IMR-90 (cell line): ENCODE measurements around the gene CEACAM16. TPM values are rescaled to one million over a fixed set of nuclear protein-coding genes. Genes with fewer than 3 reads are reported as not detected.

ENCODE experiments used
- ATAC-seq: fragments of 200-7000 bp; cut with Tn5 transposase; 2 replicates; pipeline ENCODE4 v1.9.1; 2020; ENCODE audit warnings: low read depth, mild to moderate bottlenecking, moderate library complexity
- BruUV-seq: library from RNA; stranded (reverse); fragments of 400-500 nt; replicated peaks from 2 replicates; lab custom pipeline; 2021; lab: Mats Ljungman, UMichigan
- CTCF ChIA-PET: fragments of 300-600 bp; formaldehyde crosslinking; extraction: SDS; loops from one replicate; lab custom pipeline; 2021; ENCODE audit warnings: antibody characterized with exemption; lab: Yijun Ruan, JAX
- POLR2A ChIA-PET: fragments of 300-600 bp; sonication (Branson Sonifier 250); formaldehyde crosslinking; loops from one replicate; lab custom pipeline; 2022; ENCODE audit warnings: antibody characterized with exemption; ENCODE audit not compliant: unreplicated experiment; lab: Charles Lee
- DNase-seq: peaks from one replicate; pipeline ENCODE4 v3.0.0; 2013
- H2AFZ ChIP-seq: replicated peaks from 2 replicates; pipeline ENCODE3; 2013; ENCODE audit warnings: low read length, mild to moderate bottlenecking; ENCODE audit not compliant: poor library complexity
- H2AK5ac ChIP-seq: 2 replicates; pipeline ENCODE4 v1.6.1; 2013; ENCODE audit warnings: low read depth, low read length, inconsistent platforms
- H2AK9ac ChIP-seq: replicated peaks from 2 replicates; pipeline ENCODE3; 2013; ENCODE audit warnings: mild to moderate bottlenecking, low read depth, low read length, moderate library complexity; ENCODE audit not compliant: poor library complexity
- H2BK120ac ChIP-seq: 2 replicates; pipeline ENCODE4 v1.6.1; 2013; ENCODE audit warnings: low read depth, low read length, inconsistent platforms
- H2BK15ac ChIP-seq: 3 replicates; pipeline ENCODE4 v1.6.1; 2013; ENCODE audit warnings: low read depth, low read length, inconsistent platforms
- H2BK20ac ChIP-seq: 2 replicates; pipeline ENCODE4 v1.6.1; 2013; ENCODE audit warnings: low read depth, mild to moderate bottlenecking, inconsistent platforms, low read length, moderate library complexity
- H2BK5ac ChIP-seq: 2 replicates; pipeline ENCODE4 v1.6.1; 2013; ENCODE audit warnings: mild to moderate bottlenecking, low read depth, low read length, inconsistent platforms; ENCODE audit not compliant: poor library complexity, severe bottlenecking
- H3K14ac ChIP-seq: replicated peaks from 2 replicates; pipeline ENCODE4 v1.6.1; 2013; ENCODE audit warnings: low read depth, low read length, inconsistent platforms
- H3K18ac ChIP-seq: 2 replicates; pipeline ENCODE4 v1.6.1; 2013; ENCODE audit warnings: low read depth, low read length, control low read depth
- H3K23ac ChIP-seq: 2 replicates; pipeline ENCODE4 v1.6.1; 2013; ENCODE audit warnings: low read depth, low read length, inconsistent platforms
- H3K27ac ChIP-seq: 2 replicates; pipeline ENCODE4 v1.5.1; 2013; ENCODE audit warnings: mild to moderate bottlenecking, control low read depth, low read length; ENCODE audit not compliant: insufficient read depth
- H3K27me3 ChIP-seq: 2 replicates; pipeline ENCODE4 v1.6.1; 2013; ENCODE audit warnings: low read length; ENCODE audit not compliant: control insufficient read depth, insufficient read depth
- H3K36me3 ChIP-seq: 2 replicates; pipeline ENCODE4 v1.6.1; 2013; ENCODE audit warnings: low read length, mixed read lengths; ENCODE audit not compliant: control insufficient read depth, insufficient read depth
- H3K4ac ChIP-seq: 2 replicates; pipeline ENCODE4 v1.6.1; 2013; ENCODE audit warnings: low read depth, low read length, inconsistent platforms
- H3K4me1 ChIP-seq: 2 replicates; pipeline ENCODE4 v1.6.1; 2013; ENCODE audit warnings: low read length, mixed read lengths; ENCODE audit not compliant: control insufficient read depth, insufficient read depth
- H3K4me2 ChIP-seq: 2 replicates; pipeline ENCODE4 v1.6.1; 2013; ENCODE audit warnings: low read depth, mild to moderate bottlenecking, control low read depth, low read length, moderate library complexity
- H3K4me3 ChIP-seq: 2 replicates; pipeline ENCODE4 v1.5.1; 2013; ENCODE audit warnings: low read depth, mild to moderate bottlenecking, control low read depth, low read length, moderate library complexity; ENCODE audit not compliant: insufficient read depth
- H3K56ac ChIP-seq: 2 replicates; pipeline ENCODE4 v1.6.1; 2013; ENCODE audit warnings: low read length, inconsistent platforms; ENCODE audit not compliant: insufficient read depth; ENCODE audit errors: extremely low read depth
- H3K79me1 ChIP-seq, 2 experiments: 2 replicates each; pipeline ENCODE4 v1.6.1; 2013; ENCODE audit warnings: low read length in 2 of 2, inconsistent platforms in 1 of 2, low read depth in 1 of 2
- H3K9ac ChIP-seq: 2 replicates; pipeline ENCODE4 v1.6.1; 2013; ENCODE audit warnings: low read depth, low read length, control low read depth
- H3K9me1 ChIP-seq: 2 replicates; pipeline ENCODE4 v1.6.1; 2013; ENCODE audit warnings: low read length, inconsistent platforms; ENCODE audit not compliant: insufficient read depth
- H3K9me3 ChIP-seq: 2 replicates; pipeline ENCODE4 v1.6.1; 2013; ENCODE audit warnings: low read length; ENCODE audit not compliant: control insufficient read depth, insufficient read depth
- H4K20me1 ChIP-seq: 2 replicates; pipeline ENCODE4 v1.6.1; 2013; ENCODE audit warnings: low read length, inconsistent platforms; ENCODE audit not compliant: insufficient read depth
- H4K5ac ChIP-seq: 2 replicates; pipeline ENCODE4 v1.6.1; 2013; ENCODE audit warnings: mild to moderate bottlenecking, low read depth, low read length, control low read depth
- H4K8ac ChIP-seq, 2 experiments: 2 replicates each; pipeline ENCODE4 v1.6.1; 2013; ENCODE audit warnings: low read depth in 2 of 2, low read length in 2 of 2, control low read depth in 1 of 2, inconsistent platforms in 1 of 2
- H4K91ac ChIP-seq: 2 replicates; pipeline ENCODE4 v1.6.1; 2013; ENCODE audit warnings: low read depth, low read length, inconsistent platforms; ENCODE audit not compliant: insufficient read depth
- CEBPB ChIP-seq: IDR thresholded peaks from 2 replicates; pipeline ENCODE4 v1.6.1; 2012; ENCODE audit warnings: low read depth, low read length, improper control_type of control experiment
- CHD1 ChIP-seq: IDR thresholded peaks from 2 replicates; pipeline ENCODE4 v1.6.1; 2012; ENCODE audit warnings: low read depth, low read length, improper control_type of control experiment
- CTCF ChIP-seq: conservative IDR thresholded peaks from 2 replicates; pipeline ENCODE4 v1.5.1; 2012; ENCODE audit warnings: mild to moderate bottlenecking, low read depth, low read length, improper control_type of control experiment
- ELK1 ChIP-seq: fragments of 150-350 bp; IDR thresholded peaks from 2 replicates; pipeline ENCODE4 v1.6.1; 2016; ENCODE audit warnings: low read depth, mild to moderate bottlenecking, low read length, moderate library complexity, borderline replicate concordance
- MAFK ChIP-seq: IDR thresholded peaks from 2 replicates; pipeline ENCODE4 v1.6.1; 2012; ENCODE audit warnings: low read depth, low read length, improper control_type of control experiment
- NFE2L2 ChIP-seq: fragments of 150-350 bp; IDR thresholded peaks from 2 replicates; pipeline ENCODE4 v1.6.1; 2016; ENCODE audit warnings: low read depth, mild to moderate bottlenecking, low read length
- POLR2A ChIP-seq: IDR thresholded peaks from 2 replicates; pipeline ENCODE4 v1.6.1; 2012; ENCODE audit warnings: mild to moderate bottlenecking, low read depth, low read length
- RAD21 ChIP-seq: IDR thresholded peaks from 2 replicates; pipeline ENCODE4 v1.6.1; 2012; ENCODE audit warnings: low read length, improper control_type of control experiment
- RCOR1 ChIP-seq: IDR thresholded peaks from 2 replicates; pipeline ENCODE4 v1.6.1; 2012; ENCODE audit warnings: mild to moderate bottlenecking, low read length, improper control_type of control experiment; ENCODE audit not compliant: insufficient replicate concordance
- RFX5 ChIP-seq: IDR thresholded peaks from 2 replicates; pipeline ENCODE4 v1.8.0; 2012; ENCODE audit warnings: low read depth, mild to moderate bottlenecking, low read length, moderate library complexity
- USF2 ChIP-seq: fragments of 150-350 bp; IDR thresholded peaks from 2 replicates; pipeline ENCODE4 v1.6.1; 2017; ENCODE audit warnings: mild to moderate bottlenecking, antibody characterized with exemption, low read length, low read depth
- WGBS, 2 experiments: methylation state at CpG; one replicate each; pipeline versions ENCODE4 v1.1.5 to v1.1.7; 2013; ENCODE audit warnings: missing lambda C conversion rate in 2 of 2; ENCODE audit not compliant: insufficient read length in 1 of 2; ENCODE audit errors: extremely low coverage in 2 of 2; 5-methylcytosine and 5-hydroxymethylcytosine counted together
- dilution Hi-C: fragments of 300-500 bp; cut with HindIII; formaldehyde crosslinking; loops from one replicate; pipeline ENCODE4 v1.14.3; 2018; ENCODE audit warnings: low sequenced_read_pairs; ENCODE audit not compliant: unreplicated experiment
- in situ Hi-C: fragments of 300-500 bp; cut with MboI; formaldehyde crosslinking; loops from 3 replicates; pipeline ENCODE4 v1.14.3; 2019; ENCODE audit warnings: low sequenced_read_pairs, inconsistent platforms, mixed read lengths
- intact Hi-C: fragments of 100-400 bp; cut with micrococcal nuclease; formaldehyde crosslinking; loops from 2 replicates; pipeline ENCODE4 v1.10.0; 2022
- polyA plus RNA-seq, 3 experiments: library from polyadenylated mRNA; depleted of rRNA; stranded (reverse); fragments of >200 nt; gene quantifications; 2 replicates each; pipeline ENCODE4 v1.2.3, GENCODE V29; 2012; ENCODE audit warnings: low replicate concordance in 1 of 3
- total RNA-seq: library from RNA; depleted of rRNA; stranded (reverse); fragments of >200 nt; gene quantifications from 2 replicates; pipeline ENCODE4 v1.2.3, GENCODE V29; 2012

Gene CEACAM16
- total and polyA plus RNA-seq, 2 of the 4 experiments (the other 2 are of a cell fraction), result not detected

- Histone ChIP-seq H3K27me3 (peaks cover 12% of the 10 kb centered on the region), H3K4ac (no peak overlapping the region), H4K5ac (no peak overlapping the region), H2AFZ (no peak overlapping the region), H2BK20ac (no peak overlapping the region), H3K14ac (no peak overlapping the region), H3K4me2 (no peak overlapping the region), H3K27ac (no peak overlapping the region), H3K4me1 (no peaks in the 10 kb centered on the region), H3K9ac (no peak overlapping the region), H3K79me1 (no peaks in the 10 kb centered on the region), H2AK9ac (no peak overlapping the region), H3K4me3 (no peak overlapping the region), H3K36me3 (no peaks in the 10 kb centered on the region), H2BK120ac (no peak overlapping the region), H4K91ac (no peak overlapping the region), H3K18ac (no peak overlapping the region), H4K20me1 (no peaks in the 10 kb centered on the region), H2BK15ac (no peak overlapping the region), H3K56ac (no peak overlapping the region), H4K8ac (no peak overlapping the region), H3K23ac (no peak overlapping the region), H3K9me3 (no peaks in the 10 kb centered on the region), H3K9me1 (no peaks in the 10 kb centered on the region), H2BK5ac (no peak overlapping the region), H2AK5ac (no peak overlapping the region)
- dilution Hi-C loops (no loop called here), intact Hi-C loops (no loop called here), in situ Hi-C loops (no loop called here)
- POLR2A ChIA-PET, result interaction anchor here (0.6 kb wide), 2 partner anchors 11 to 68 kb away, joined by 3 to 6 read pairs; no protein-coding TSS in a partner anchor
- CTCF ChIA-PET, result no interaction called here
- ATAC-seq (no peak), DNase-seq (no peak)
- TF ChIP-seq RAD21 (no peak), ELK1 (no peak), RFX5 (no peak), CHD1 (no peak), POLR2A (no peak), RCOR1 (no peak), MAFK (no peak), USF2 (no peak), NFE2L2 (no peak), CTCF (no peak), CEBPB (no peak)
- no CpG with 5 or more reads among the region's 6 CpGs for WGBS, 2 experiments
- no TSS peak for BruUV-seq
These were observed 7.7 kb downstream of the CEACAM16 start for GRCh38 chr19:44706506-44707236.
